ENCODE data around the gene SPINK5. TPM values are rescaled to one million over a fixed set of nuclear protein-coding genes. Genes with fewer than 3 reads are reported as not detected.

SPINK5 gene, protein sequence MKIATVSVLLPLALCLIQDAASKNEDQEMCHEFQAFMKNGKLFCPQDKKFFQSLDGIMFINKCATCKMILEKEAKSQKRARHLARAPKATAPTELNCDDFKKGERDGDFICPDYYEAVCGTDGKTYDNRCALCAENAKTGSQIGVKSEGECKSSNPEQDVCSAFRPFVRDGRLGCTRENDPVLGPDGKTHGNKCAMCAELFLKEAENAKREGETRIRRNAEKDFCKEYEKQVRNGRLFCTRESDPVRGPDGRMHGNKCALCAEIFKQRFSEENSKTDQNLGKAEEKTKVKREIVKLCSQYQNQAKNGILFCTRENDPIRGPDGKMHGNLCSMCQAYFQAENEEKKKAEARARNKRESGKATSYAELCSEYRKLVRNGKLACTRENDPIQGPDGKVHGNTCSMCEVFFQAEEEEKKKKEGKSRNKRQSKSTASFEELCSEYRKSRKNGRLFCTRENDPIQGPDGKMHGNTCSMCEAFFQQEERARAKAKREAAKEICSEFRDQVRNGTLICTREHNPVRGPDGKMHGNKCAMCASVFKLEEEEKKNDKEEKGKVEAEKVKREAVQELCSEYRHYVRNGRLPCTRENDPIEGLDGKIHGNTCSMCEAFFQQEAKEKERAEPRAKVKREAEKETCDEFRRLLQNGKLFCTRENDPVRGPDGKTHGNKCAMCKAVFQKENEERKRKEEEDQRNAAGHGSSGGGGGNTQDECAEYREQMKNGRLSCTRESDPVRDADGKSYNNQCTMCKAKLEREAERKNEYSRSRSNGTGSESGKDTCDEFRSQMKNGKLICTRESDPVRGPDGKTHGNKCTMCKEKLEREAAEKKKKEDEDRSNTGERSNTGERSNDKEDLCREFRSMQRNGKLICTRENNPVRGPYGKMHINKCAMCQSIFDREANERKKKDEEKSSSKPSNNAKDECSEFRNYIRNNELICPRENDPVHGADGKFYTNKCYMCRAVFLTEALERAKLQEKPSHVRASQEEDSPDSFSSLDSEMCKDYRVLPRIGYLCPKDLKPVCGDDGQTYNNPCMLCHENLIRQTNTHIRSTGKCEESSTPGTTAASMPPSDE
- 0.13 TPM in 1 of 2 replicates, not detected in the other for total RNA-seq

DNA sequence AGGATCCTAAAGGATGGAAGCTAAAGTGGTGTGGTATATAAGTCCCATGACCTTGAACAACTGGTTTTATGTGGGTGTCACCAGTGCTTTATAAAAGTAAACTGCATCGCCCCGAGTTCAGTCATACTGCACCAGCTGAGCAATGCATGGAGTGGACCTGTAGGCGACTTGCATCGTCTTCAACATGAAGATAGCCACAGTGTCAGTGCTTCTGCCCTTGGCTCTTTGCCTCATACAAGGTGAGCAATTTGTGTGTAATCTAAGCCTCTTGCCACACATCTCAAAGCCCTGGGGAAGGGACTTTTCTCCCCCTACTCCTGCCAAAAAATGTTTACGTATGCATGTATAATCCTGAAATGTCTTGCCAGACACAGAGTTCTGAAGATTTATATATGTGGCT is at the start of gene SPINK5:
TSS of gene SPINK5 (plus strand) at position 120 of the 400 bp plus-strand sequence. CDS start at position 185, 65 bp downstream.

DNA sequence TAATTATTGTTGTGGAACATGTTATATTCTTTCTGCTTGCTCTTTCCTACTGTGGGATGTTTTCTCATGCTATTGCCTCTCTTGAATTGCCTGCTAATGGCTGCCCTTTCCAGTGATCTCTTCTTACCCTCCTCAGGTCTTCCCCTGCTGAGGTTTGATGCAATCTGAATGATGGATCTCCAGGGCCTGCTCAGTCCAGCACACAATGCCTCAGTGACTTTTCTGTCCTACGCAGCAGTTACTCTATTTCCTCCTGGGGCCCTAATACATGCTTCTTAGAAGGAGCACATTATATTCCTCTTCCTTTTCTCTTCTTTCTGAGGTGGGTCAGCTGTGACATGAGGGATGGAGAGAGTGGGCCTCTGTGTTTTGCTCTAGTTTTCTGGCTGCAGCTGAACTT is 104.5 kb downstream of the SPINK5 start, which contains the start of gene SPINK14:
TSS of gene SPINK14 (plus strand) at position 301 of the 400 bp plus-strand sequence. CDS start 1,187 bp downstream, outside the sequence.

Other genes starting within 250 kb of the SPINK5 start
- gene SPINK1, start 232.3 kb upstream of the SPINK5 start, total RNA-seq, result not detected in 2 replicates
- not detected in 2 replicates for gene SCGB3A2, start 185.3 kb upstream of the SPINK5 start, total RNA-seq
- 0.66 and 1.1 TPM in 2 replicates for gene C5orf46, start 157.4 kb upstream of the SPINK5 start, total RNA-seq
- gene SPINK14, start 104.6 kb downstream of the SPINK5 start, total RNA-seq, result not detected in 2 replicates
- not detected in 2 replicates for gene SPINK6, start 139.1 kb downstream of the SPINK5 start, total RNA-seq
- not detected in 2 replicates for gene MARCOL, start 174.5 kb downstream of the SPINK5 start, total RNA-seq
- gene SPINK13, start 204.8 kb downstream of the SPINK5 start, total RNA-seq, result not detected in 2 replicates
- gene SPINK7, start 248.4 kb downstream of the SPINK5 start, total RNA-seq, result not detected in 2 replicates